ENCODE data around the gene GNAT3.
A peak's percentile ranks its signal among the peaks of the same experiment; 100 is the strongest.

Gene GNAT3

DNA sequence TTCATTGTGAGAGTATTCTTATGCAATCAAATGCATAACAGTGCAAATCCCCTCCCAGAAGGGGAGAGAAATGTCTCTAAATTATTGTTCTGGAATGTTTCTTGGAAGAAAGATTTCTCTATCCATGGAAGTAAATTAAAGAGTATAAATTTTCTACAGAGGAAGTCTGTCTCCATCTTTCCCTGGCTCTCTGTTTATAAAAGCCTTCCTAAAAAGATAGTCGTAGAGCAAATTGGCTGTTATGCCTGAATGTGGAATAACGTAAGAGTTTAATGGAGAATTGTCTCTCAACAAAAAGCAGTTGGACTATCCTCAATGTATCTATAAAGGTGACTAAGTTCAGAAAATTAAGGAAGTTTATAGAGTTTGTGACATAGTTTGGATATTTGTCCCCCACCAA lies 76.3 kb downstream of the GNAT3 start:
- Histone ChIP-seq H4K91ac (ENCODE audit: low read depth, low read length) (no peak overlapping the region), H3K14ac (ENCODE audit: low read length) (no peak overlapping the region), H3K23ac (ENCODE audit: low read length) (no peak overlapping the region), H3K4ac (ENCODE audit: low read depth, low read length) (no peak overlapping the region), H2BK12ac (ENCODE audit: low read length) (no peak overlapping the region), H2BK120ac (ENCODE audit: insufficient read depth, low read length, poor library complexity) (no peak overlapping the region), H3K18ac (ENCODE audit: low read length) (no peak overlapping the region), H3K27ac (ENCODE audit: low read depth, low read length) (no peak overlapping the region), H3K4me2 (ENCODE audit: low read length) (no peak overlapping the region), H3K79me1 (ENCODE audit: low read length) (no peaks in the 10 kb centered on the region), H2AK5ac (ENCODE audit: low read length) (no peak overlapping the region), H4K8ac (ENCODE audit: low read depth, low read length) (no peak overlapping the region), H3K36me3 (ENCODE audit: control insufficient read depth in 1 of 2, insufficient read depth in 2 of 2, low read length in 2 of 2) (no peaks in the 10 kb centered on the region), H3K4me3 (ENCODE audit: low read depth, low read length) (no peak overlapping the region), H3K27me3 (ENCODE audit: insufficient read depth, low read length) (no peaks in the 10 kb centered on the region), H4K12ac (ENCODE audit: low read depth, low read length) (no peak overlapping the region), H2AFZ (ENCODE audit: insufficient read depth, low read length, poor library complexity) (no peak overlapping the region), H3K9ac (ENCODE audit: low read length) (no peak overlapping the region), H3K9me3 (ENCODE audit: insufficient read depth, low read depth, low read length) (no peaks in the 10 kb centered on the region), H3K4me1 (ENCODE audit: control insufficient read depth in 1 of 2, insufficient read depth in 2 of 2, low read length in 2 of 2) (no peaks in the 10 kb centered on the region), H3K79me2 (ENCODE audit: control insufficient read depth, insufficient read depth, low read length, poor library complexity) (no peaks in the 10 kb centered on the region), H2BK5ac (ENCODE audit: low read depth, low read length, poor library complexity) (no peak overlapping the region)
- DNase-seq: no peak
- WGBS (ENCODE audit: extremely low coverage, insufficient coverage, insufficient read length): no CpG with 5 or more reads among the region's 2 CpGs

- H3K14ac ChIP-seq (ENCODE audit: low read length): no peak overlapping the region
- no peak overlapping the region for H2BK5ac ChIP-seq (ENCODE audit: low read depth, low read length, poor library complexity)
- DNase-seq: no peak
- no peak overlapping the region for H4K91ac ChIP-seq (ENCODE audit: low read depth, low read length)
- H3K18ac ChIP-seq (ENCODE audit: low read length): no peak overlapping the region
- no peaks in the 10 kb centered on the region for H3K9me3 ChIP-seq (ENCODE audit: insufficient read depth, low read depth, low read length)
- H3K79me2 ChIP-seq (ENCODE audit: control insufficient read depth, insufficient read depth, low read length, poor library complexity): no peaks in the 10 kb centered on the region
- no peak overlapping the region for H3K4me2 ChIP-seq (ENCODE audit: low read length)
- no peak overlapping the region for H3K9ac ChIP-seq (ENCODE audit: low read length)
- no peak overlapping the region for H2AFZ ChIP-seq (ENCODE audit: insufficient read depth, low read length, poor library complexity)
- H3K27ac ChIP-seq (ENCODE audit: low read depth, low read length): no peak overlapping the region
- H3K4ac ChIP-seq (ENCODE audit: low read depth, low read length): no peak overlapping the region
- H4K12ac ChIP-seq (ENCODE audit: low read depth, low read length): no peak overlapping the region
- H4K8ac ChIP-seq (ENCODE audit: low read depth, low read length): no peak overlapping the region
- H3K79me1 ChIP-seq (ENCODE audit: low read length): peaks cover 2% of the 10 kb centered on the region
- H2BK12ac ChIP-seq (ENCODE audit: low read length): no peak overlapping the region
- H3K23ac ChIP-seq (ENCODE audit: low read length): no peak overlapping the region
- H3K4me1 ChIP-seq (ENCODE audit: control insufficient read depth in 1 of 2, insufficient read depth in 2 of 2, low read length in 2 of 2): peaks cover 0 to 2% of the 10 kb centered on the region in 2 experiments
- H3K36me3 ChIP-seq (ENCODE audit: control insufficient read depth in 1 of 2, insufficient read depth in 2 of 2, low read length in 2 of 2): no peaks in the 10 kb centered on the region
- H3K27me3 ChIP-seq (ENCODE audit: insufficient read depth, low read length): no peaks in the 10 kb centered on the region
- WGBS (ENCODE audit: extremely low coverage, insufficient coverage, insufficient read length): no CpG with 5 or more reads among the region's 5 CpGs
- no peak overlapping the region for H3K4me3 ChIP-seq (ENCODE audit: low read depth, low read length)
- no peak overlapping the region for H2BK120ac ChIP-seq (ENCODE audit: insufficient read depth, low read length, poor library complexity)
- no peak overlapping the region for H2AK5ac ChIP-seq (ENCODE audit: low read length)
Measured at GRCh38 chr7:80434047-80434446, 77.8 kb downstream of the GNAT3 start.

DNA sequence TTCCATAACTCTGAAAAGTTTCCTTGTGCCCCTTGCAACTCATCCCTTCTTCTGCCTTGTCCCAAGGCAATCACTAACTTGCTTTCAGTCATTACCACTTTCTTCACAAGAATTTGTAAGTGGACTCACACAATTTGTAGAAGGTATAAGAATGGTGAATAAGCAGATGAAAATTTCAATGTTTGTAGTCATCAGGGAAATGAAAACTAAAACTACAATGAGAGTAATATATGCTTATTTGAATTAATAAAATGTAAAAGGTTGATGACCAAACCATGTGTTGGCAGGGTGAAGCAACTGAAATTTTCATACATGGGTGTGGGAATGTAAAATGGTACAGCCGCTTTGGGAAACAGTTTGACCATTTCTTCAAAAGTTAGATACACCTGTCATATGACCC lies 79.7 kb downstream of the GNAT3 start:
- no peaks in the 10 kb centered on the region for H3K9me3 ChIP-seq (ENCODE audit: insufficient read depth, low read depth, low read length)
- H4K91ac ChIP-seq (ENCODE audit: low read depth, low read length): no peak overlapping the region
- H3K9ac ChIP-seq (ENCODE audit: low read length): no peak overlapping the region
- H2BK12ac ChIP-seq (ENCODE audit: low read length): no peak overlapping the region
- no peak overlapping the region for H4K8ac ChIP-seq (ENCODE audit: low read depth, low read length)
- H3K4me2 ChIP-seq (ENCODE audit: low read length): no peak overlapping the region
- H2AFZ ChIP-seq (ENCODE audit: insufficient read depth, low read length, poor library complexity): no peak overlapping the region
- H3K4ac ChIP-seq (ENCODE audit: low read depth, low read length): no peak overlapping the region
- H3K4me3 ChIP-seq (ENCODE audit: low read depth, low read length): no peak overlapping the region
- no peak overlapping the region for H4K12ac ChIP-seq (ENCODE audit: low read depth, low read length)
- H3K79me2 ChIP-seq (ENCODE audit: control insufficient read depth, insufficient read depth, low read length, poor library complexity): no peaks in the 10 kb centered on the region
- H3K23ac ChIP-seq (ENCODE audit: low read length): no peak overlapping the region
- no peaks in the 10 kb centered on the region for H3K27me3 ChIP-seq (ENCODE audit: insufficient read depth, low read length)
- WGBS (ENCODE audit: extremely low coverage, insufficient coverage, insufficient read length): no CpG with 5 or more reads among the region's 1 CpG
- DNase-seq: no peak
- H3K4me1 ChIP-seq (ENCODE audit: control insufficient read depth in 1 of 2, insufficient read depth in 2 of 2, low read length in 2 of 2): peaks cover 0 to 2% of the 10 kb centered on the region in 2 experiments
- H3K36me3 ChIP-seq (ENCODE audit: control insufficient read depth in 1 of 2, insufficient read depth in 2 of 2, low read length in 2 of 2): no peaks in the 10 kb centered on the region
- no peak overlapping the region for H2AK5ac ChIP-seq (ENCODE audit: low read length)
- peaks cover 2% of the 10 kb centered on the region for H3K79me1 ChIP-seq (ENCODE audit: low read length)
- no peak overlapping the region for H3K18ac ChIP-seq (ENCODE audit: low read length)
- no peak overlapping the region for H3K14ac ChIP-seq (ENCODE audit: low read length)
- H3K27ac ChIP-seq (ENCODE audit: low read depth, low read length): no peak overlapping the region
- no peak overlapping the region for H2BK5ac ChIP-seq (ENCODE audit: low read depth, low read length, poor library complexity)
- H2BK120ac ChIP-seq (ENCODE audit: insufficient read depth, low read length, poor library complexity): no peak overlapping the region

GRCh38 chr7:80429181-80429580 lies 82.7 kb downstream of the GNAT3 start:
- H3K79me1 ChIP-seq (ENCODE audit: low read length): peaks cover 2% of the 10 kb centered on the region
- no peaks in the 10 kb centered on the region for H3K79me2 ChIP-seq (ENCODE audit: control insufficient read depth, insufficient read depth, low read length, poor library complexity)
- H3K9me3 ChIP-seq (ENCODE audit: insufficient read depth, low read depth, low read length): no peaks in the 10 kb centered on the region
- H3K14ac ChIP-seq (ENCODE audit: low read length): no peak overlapping the region
- H4K8ac ChIP-seq (ENCODE audit: low read depth, low read length): no peak overlapping the region
- H3K9ac ChIP-seq (ENCODE audit: low read length): no peak overlapping the region
- no peak overlapping the region for H3K4me2 ChIP-seq (ENCODE audit: low read length)
- H3K36me3 ChIP-seq (ENCODE audit: control insufficient read depth in 1 of 2, insufficient read depth in 2 of 2, low read length in 2 of 2): no peaks in the 10 kb centered on the region
- no peak for DNase-seq
- H4K91ac ChIP-seq (ENCODE audit: low read depth, low read length): no peak overlapping the region
- H3K4ac ChIP-seq (ENCODE audit: low read depth, low read length): no peak overlapping the region
- peak overlapping the region; percentile 94 for H2BK12ac ChIP-seq (ENCODE audit: low read length)
- H3K4me3 ChIP-seq (ENCODE audit: low read depth, low read length): no peak overlapping the region
- H2BK120ac ChIP-seq (ENCODE audit: insufficient read depth, low read length, poor library complexity): peak overlapping the region; percentile 33
- peaks cover 0 to 2% of the 10 kb centered on the region in 2 experiments for H3K4me1 ChIP-seq (ENCODE audit: control insufficient read depth in 1 of 2, insufficient read depth in 2 of 2, low read length in 2 of 2)
- H3K18ac ChIP-seq (ENCODE audit: low read length): no peak overlapping the region
- no peak overlapping the region for H2BK5ac ChIP-seq (ENCODE audit: low read depth, low read length, poor library complexity)
- no CpG with 5 or more reads among the region's 1 CpG for WGBS (ENCODE audit: extremely low coverage, insufficient coverage, insufficient read length)
- no peak overlapping the region for H2AFZ ChIP-seq (ENCODE audit: insufficient read depth, low read length, poor library complexity)
- H2AK5ac ChIP-seq (ENCODE audit: low read length): no peak overlapping the region
- no peak overlapping the region for H4K12ac ChIP-seq (ENCODE audit: low read depth, low read length)
- H3K27me3 ChIP-seq (ENCODE audit: insufficient read depth, low read length): no peaks in the 10 kb centered on the region
- H3K27ac ChIP-seq (ENCODE audit: low read depth, low read length): no peak overlapping the region
- no peak overlapping the region for H3K23ac ChIP-seq (ENCODE audit: low read length)
